Fibroblast of pulmonary artery (primary cell): ENCODE results near the gene MPC1.
"Not testable (repeated sequence)": the region's sequence is repeated elsewhere in the genome, so short reads cannot be mapped to it uniquely, and the experiment has no call there.

Source experiments
- DNase-seq: peaks from one replicate; pipeline ENCODE4 v3.0.0-alpha.2; 2010; ENCODE audit warnings: low read depth
- H3K4me3 ChIP-seq: replicated peaks from 2 replicates; pipeline ENCODE4 v1.5.1; 2011; ENCODE audit warnings: low read depth, mild to moderate bottlenecking, control low read depth, low read length, moderate library complexity
- TF ChIP-seq, protein P1 (sequence below): IDR thresholded peaks from 2 replicates; pipeline ENCODE4 v1.5.1; 2011; ENCODE audit warnings: mild to moderate bottlenecking, control low read depth, low read length, inconsistent platforms; ENCODE audit errors: missing control alignments

The MPC1 gene

DNA sequence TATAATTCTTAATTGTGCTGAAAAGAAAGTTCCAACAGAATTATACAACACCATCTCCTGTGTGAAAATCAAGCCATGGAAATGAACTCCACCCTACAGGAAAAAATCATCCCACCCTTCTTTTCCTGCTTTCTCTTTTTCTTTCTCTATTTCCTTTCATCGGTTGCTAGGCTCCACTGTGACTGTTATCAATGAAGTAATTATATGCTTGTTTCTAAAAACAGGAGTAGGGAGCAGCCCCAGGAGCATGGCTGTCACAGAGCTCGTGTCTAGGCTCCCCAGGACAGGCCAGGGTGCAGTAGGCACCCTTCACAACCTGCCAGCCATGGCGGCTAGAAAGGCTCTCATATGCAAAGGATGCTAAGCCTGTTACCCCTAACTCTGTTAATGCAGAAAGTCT, 13.0 kb downstream of the MPC1 start:
- H3K4me3 ChIP-seq = no peak overlapping the region
- TF ChIP-seq, protein P1, sequence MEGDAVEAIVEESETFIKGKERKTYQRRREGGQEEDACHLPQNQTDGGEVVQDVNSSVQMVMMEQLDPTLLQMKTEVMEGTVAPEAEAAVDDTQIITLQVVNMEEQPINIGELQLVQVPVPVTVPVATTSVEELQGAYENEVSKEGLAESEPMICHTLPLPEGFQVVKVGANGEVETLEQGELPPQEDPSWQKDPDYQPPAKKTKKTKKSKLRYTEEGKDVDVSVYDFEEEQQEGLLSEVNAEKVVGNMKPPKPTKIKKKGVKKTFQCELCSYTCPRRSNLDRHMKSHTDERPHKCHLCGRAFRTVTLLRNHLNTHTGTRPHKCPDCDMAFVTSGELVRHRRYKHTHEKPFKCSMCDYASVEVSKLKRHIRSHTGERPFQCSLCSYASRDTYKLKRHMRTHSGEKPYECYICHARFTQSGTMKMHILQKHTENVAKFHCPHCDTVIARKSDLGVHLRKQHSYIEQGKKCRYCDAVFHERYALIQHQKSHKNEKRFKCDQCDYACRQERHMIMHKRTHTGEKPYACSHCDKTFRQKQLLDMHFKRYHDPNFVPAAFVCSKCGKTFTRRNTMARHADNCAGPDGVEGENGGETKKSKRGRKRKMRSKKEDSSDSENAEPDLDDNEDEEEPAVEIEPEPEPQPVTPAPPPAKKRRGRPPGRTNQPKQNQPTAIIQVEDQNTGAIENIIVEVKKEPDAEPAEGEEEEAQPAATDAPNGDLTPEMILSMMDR = no peak
- DNase-seq = no peak

DNA sequence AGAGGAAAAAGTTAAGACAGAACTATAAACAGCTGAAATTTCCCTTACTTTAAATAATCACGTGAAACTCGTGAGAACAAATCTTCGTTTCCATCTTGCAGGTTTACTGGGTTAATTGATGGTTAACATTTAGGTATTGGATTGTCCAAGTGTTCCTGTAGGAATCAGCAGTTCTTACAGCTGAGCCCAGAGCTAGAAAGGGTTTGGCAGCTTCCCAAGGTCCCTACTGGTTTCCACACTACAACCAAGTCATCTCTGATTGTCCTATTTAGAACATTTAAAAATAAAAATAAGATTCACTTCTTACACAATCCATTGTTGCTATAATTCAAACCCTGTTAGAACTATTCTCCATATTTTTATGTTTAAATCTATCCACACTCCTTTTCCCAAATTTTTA, 15.8 kb downstream of the MPC1 start:
- DNase-seq = no peak
- no peak overlapping the region for H3K4me3 ChIP-seq
- TF ChIP-seq, protein P1 = no peak

DNA sequence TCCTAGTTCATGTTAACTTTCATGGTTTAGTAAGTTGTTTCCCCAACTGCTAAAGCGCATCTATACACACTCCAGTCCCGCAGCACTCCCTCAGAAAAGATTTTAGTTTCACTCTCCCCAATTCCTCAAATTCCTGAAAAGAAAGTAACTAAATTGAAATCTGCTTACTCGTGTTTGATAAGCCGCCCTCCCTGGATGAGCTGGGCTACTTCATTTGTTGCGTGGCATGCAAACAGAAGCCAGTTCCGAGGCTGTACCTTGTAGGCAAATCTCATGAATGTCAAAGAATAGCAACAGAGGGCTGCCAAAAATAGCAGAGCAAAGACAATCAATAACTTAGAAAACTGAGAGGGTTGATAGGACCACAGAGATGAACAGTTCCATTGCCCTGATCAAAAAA, 16.9 kb downstream of the MPC1 start:
- TF ChIP-seq, protein P1 = no peak
- DNase-seq = no peak

DNA sequence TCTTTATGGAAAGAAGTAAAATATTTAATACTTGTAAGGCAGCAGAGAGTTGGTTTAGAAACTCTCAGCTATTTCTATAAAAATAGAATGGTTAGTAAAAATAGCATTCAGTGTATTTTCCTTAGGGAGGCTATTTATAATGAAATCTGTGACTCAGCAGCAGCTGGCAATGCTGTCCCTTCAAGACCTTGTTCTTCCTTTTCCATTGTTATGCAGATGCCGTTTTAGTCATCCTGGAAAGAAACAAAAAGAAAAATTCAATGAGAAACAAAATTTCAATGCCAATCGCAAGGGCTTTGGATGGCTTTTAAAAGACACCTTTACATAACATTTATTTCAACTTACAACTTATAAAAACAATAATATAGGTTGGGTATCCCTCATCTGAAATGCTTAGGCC, 17.5 kb downstream of the MPC1 start:
- H3K4me3 ChIP-seq = no peak overlapping the region
- TF ChIP-seq, protein P1 = no peak
- peak; percentile 78 for DNase-seq

More for the DNA sequence above, 16.9 kb downstream of the MPC1 start:
- H3K4me3 ChIP-seq = no peak overlapping the region

DNA sequence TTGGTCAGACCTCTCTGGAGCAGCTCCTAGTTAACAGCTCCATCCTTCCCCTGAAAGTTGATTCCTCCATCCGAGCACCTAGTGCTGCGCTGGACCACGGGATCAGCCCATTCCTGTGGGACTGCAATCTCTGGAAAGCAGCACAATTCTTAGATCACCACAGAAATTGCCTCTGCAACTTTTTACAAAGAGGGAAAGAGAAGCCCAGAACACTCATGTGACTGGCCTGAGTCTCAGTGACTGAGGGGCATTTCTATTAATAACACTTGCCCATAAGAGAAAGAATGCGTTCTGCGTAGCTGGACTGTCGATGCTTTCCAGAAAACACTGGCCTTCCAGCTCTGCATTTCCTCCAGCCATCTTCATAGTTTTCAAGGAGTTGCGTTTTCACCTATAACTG, 18.3 kb downstream of the MPC1 start:
- no peak overlapping the region for H3K4me3 ChIP-seq
- no peak for DNase-seq
- TF ChIP-seq, protein P1 = no peak

DNA sequence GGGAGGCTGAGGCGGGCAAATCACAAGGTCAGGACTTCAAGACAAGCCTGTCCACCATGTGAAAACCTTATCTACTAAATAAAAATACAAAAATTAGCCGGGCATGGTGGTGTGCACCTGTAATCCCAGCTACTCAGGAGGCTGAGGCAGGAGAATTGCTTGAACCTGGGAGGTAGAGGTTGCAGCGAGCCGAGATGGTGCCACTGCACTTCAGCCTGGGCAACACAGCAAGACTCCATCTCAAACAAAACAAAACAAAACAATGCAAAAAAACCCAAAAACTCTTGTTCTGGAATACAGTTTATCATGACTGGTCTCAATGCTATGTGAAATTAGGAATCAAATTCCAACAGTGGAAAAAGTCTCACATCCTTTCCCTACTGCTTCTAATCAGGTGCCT, 20.3 kb downstream of the MPC1 start:
- H3K4me3 ChIP-seq, DNase-seq: not testable (repeated sequence)

DNA sequence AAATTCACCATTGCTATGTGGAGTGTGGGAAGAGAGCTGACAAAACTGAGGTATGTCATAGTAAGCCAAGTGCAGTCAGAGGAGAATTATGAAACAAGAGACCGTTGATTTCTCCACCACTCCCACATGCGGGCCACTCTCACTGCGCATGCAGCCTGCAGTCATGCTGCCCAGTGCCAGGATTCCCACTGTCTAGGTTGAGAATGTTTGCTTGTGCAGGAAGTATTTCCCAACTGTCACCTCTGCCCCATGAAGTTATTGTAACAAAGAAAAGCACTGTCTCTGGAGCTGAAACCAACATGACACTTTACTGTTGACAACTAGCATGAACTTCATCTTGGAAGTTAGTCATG, 21.7 kb downstream of the MPC1 start:
- peak; percentile 83 for DNase-seq
- TF ChIP-seq, protein P1 = no peak
- H3K4me3 ChIP-seq = no peak overlapping the region
